Activated T-helper 1 cell treated with anti-CD3 and anti-CD28 coated beads, Interleukin-12 subunit alpha, Interleukin-12 subunit beta, Interleukin-2, Interleukin-4 antibody, amounts not matched to agents 30 ng/mL and 10 ng/mL and 1 ng/mL, durations not matched to agents 14 hours and 24 hours and 36 hours (primary cell): ENCODE results near the gene CDH13. TPM values are rescaled to one million over a fixed set of nuclear protein-coding genes. Genes with fewer than 3 reads are reported as not detected.

Source experiments
- DNase-seq: peaks from one replicate; pipeline ENCODE4 v3.0.0; 2021; ENCODE audit warnings: low spot score
- H3K27ac Mint-ChIP-seq: one replicate; pipeline ENCODE4 v1.8.0; 2021; ENCODE audit warnings: mild to moderate bottlenecking, mixed read lengths
- H3K27me3 Mint-ChIP-seq: one replicate; pipeline ENCODE4 v1.8.0; 2022; ENCODE audit warnings: mild to moderate bottlenecking, moderate library complexity, mixed read lengths; ENCODE audit not compliant: insufficient read depth
- H3K36me3 Mint-ChIP-seq: one replicate; pipeline ENCODE4 v1.8.0; 2021; ENCODE audit warnings: low read depth, mixed read lengths
- H3K4me1 Mint-ChIP-seq: one replicate; pipeline ENCODE4 v1.8.0; 2021; ENCODE audit warnings: low read depth, mixed read lengths
- H3K4me3 Mint-ChIP-seq: one replicate; pipeline ENCODE4 v1.8.0; 2021; ENCODE audit warnings: mild to moderate bottlenecking, moderate library complexity, mixed read lengths
- H3K9me3 Mint-ChIP-seq: one replicate; pipeline ENCODE4 v1.8.0; 2021; ENCODE audit warnings: mixed read lengths
- intact Hi-C: fragments of 100-400 bp; cut with micrococcal nuclease; formaldehyde crosslinking; loops from one replicate; pipeline ENCODE4 v1.15.1; 2024
- total RNA-seq: library from RNA; stranded (reverse); gene quantifications from 2 replicates; pipeline ENCODE4 v1.2.3, GENCODE V29; 2022

Gene CDH13
- total RNA-seq, 1 donor from 2014 or later: not detected

- intact Hi-C loops: no loop called here
- Mint-ChIP-seq H3K36me3 (no peaks in the 10 kb centered on the region), H3K4me3 (no peak overlapping the region), H3K27me3 (peaks cover 14% of the 10 kb centered on the region), H3K27ac (no peak overlapping the region), H3K4me1 (no peaks in the 10 kb centered on the region), H3K9me3 (no peaks in the 10 kb centered on the region)
- DNase-seq: no peak
These were observed 67.6 kb downstream of the CDH13 start for GRCh38 chr16:82694239-82694874.

GRCh38 chr16:82695806-82696205 lies 69.0 kb downstream of the CDH13 start:
- no peak overlapping the region for H3K4me3 Mint-ChIP-seq
- no peak overlapping the region for H3K27ac Mint-ChIP-seq
- H3K36me3 Mint-ChIP-seq: no peaks in the 10 kb centered on the region
- DNase-seq: no peak
- H3K4me1 Mint-ChIP-seq: peaks cover 9% of the 10 kb centered on the region
- H3K27me3 Mint-ChIP-seq: peaks cover 13% of the 10 kb centered on the region
- intact Hi-C loops: no loop called here
- no peaks in the 10 kb centered on the region for H3K9me3 Mint-ChIP-seq

- H3K4me3 Mint-ChIP-seq: no peak overlapping the region
- no peaks in the 10 kb centered on the region for H3K9me3 Mint-ChIP-seq
- no peaks in the 10 kb centered on the region for H3K36me3 Mint-ChIP-seq
- H3K27ac Mint-ChIP-seq: no peak overlapping the region
- no peak for DNase-seq
- peaks cover 5% of the 10 kb centered on the region for H3K27me3 Mint-ChIP-seq
- intact Hi-C loops: no loop called here
- peaks cover 22% of the 10 kb centered on the region for H3K4me1 Mint-ChIP-seq
These were observed 72.5 kb downstream of the CDH13 start for GRCh38 chr16:82699260-82699659.

GRCh38 chr16:82699711-82700495 lies 73.1 kb downstream of the CDH13 start:
- no peak for DNase-seq
- no peaks in the 10 kb centered on the region for H3K36me3 Mint-ChIP-seq
- intact Hi-C loops: loop anchor here (2.0 kb wide), 1 partner anchor 45 kb away; no protein-coding TSS in a partner anchor
- no peaks in the 10 kb centered on the region for H3K9me3 Mint-ChIP-seq
- H3K27me3 Mint-ChIP-seq: no peaks in the 10 kb centered on the region
- H3K4me1 Mint-ChIP-seq: peaks cover 22% of the 10 kb centered on the region
- no peak overlapping the region for H3K4me3 Mint-ChIP-seq
- no peak overlapping the region for H3K27ac Mint-ChIP-seq

- Mint-ChIP-seq H3K4me3 (no peak overlapping the region), H3K27me3 (no peaks in the 10 kb centered on the region), H3K27ac (no peak overlapping the region), H3K36me3 (no peaks in the 10 kb centered on the region), H3K4me1 (peaks cover 22% of the 10 kb centered on the region), H3K9me3 (no peaks in the 10 kb centered on the region)
- DNase-seq: no peak
- intact Hi-C loops: loop anchor here (2.0 kb wide), 1 partner anchor 46 kb away; no protein-coding TSS in a partner anchor
These were observed 73.9 kb downstream of the CDH13 start for GRCh38 chr16:82700541-82701235.

- H3K27me3 Mint-ChIP-seq: no peaks in the 10 kb centered on the region
- H3K9me3 Mint-ChIP-seq: no peaks in the 10 kb centered on the region
- intact Hi-C loops: loop anchor here (2.0 kb wide), 1 partner anchor 47 kb away; no protein-coding TSS in a partner anchor
- no peak overlapping the region for H3K27ac Mint-ChIP-seq
- H3K4me1 Mint-ChIP-seq: peaks cover 22% of the 10 kb centered on the region
- no peak for DNase-seq
- no peak overlapping the region for H3K4me3 Mint-ChIP-seq
- H3K36me3 Mint-ChIP-seq: no peaks in the 10 kb centered on the region
These were observed 74.7 kb downstream of the CDH13 start for GRCh38 chr16:82701442-82701955.

- intact Hi-C loops: no loop called here
- no peak for DNase-seq
These were observed 76.4 kb downstream of the CDH13 start for GRCh38 chr16:82703161-82703560.

GRCh38 chr16:82703871-82704768 lies 77.4 kb downstream of the CDH13 start:
- no peak overlapping the region for H3K27ac Mint-ChIP-seq
- no peaks in the 10 kb centered on the region for H3K9me3 Mint-ChIP-seq
- no peak for DNase-seq
- no peak overlapping the region for H3K4me3 Mint-ChIP-seq
- H3K4me1 Mint-ChIP-seq: peaks cover 22% of the 10 kb centered on the region
- H3K36me3 Mint-ChIP-seq: no peaks in the 10 kb centered on the region
- intact Hi-C loops: no loop called here
- peaks cover 2% of the 10 kb centered on the region for H3K27me3 Mint-ChIP-seq

More at GRCh38 chr16:82703161-82703560, 76.4 kb downstream of the CDH13 start:
- no peaks in the 10 kb centered on the region for H3K36me3 Mint-ChIP-seq
- H3K9me3 Mint-ChIP-seq: no peaks in the 10 kb centered on the region
- H3K4me1 Mint-ChIP-seq: peaks cover 22% of the 10 kb centered on the region
- H3K27me3 Mint-ChIP-seq: peaks cover 2% of the 10 kb centered on the region
- no peak overlapping the region for H3K27ac Mint-ChIP-seq
- no peak overlapping the region for H3K4me3 Mint-ChIP-seq

- no peak overlapping the region for H3K4me3 Mint-ChIP-seq
- H3K9me3 Mint-ChIP-seq: no peaks in the 10 kb centered on the region
- intact Hi-C loops: no loop called here
- H3K27ac Mint-ChIP-seq: no peak overlapping the region
- H3K27me3 Mint-ChIP-seq: peaks cover 2% of the 10 kb centered on the region
- no peaks in the 10 kb centered on the region for H3K36me3 Mint-ChIP-seq
- no peak for DNase-seq
- H3K4me1 Mint-ChIP-seq: no peaks in the 10 kb centered on the region
These were observed 83.2 kb downstream of the CDH13 start for GRCh38 chr16:82709987-82710386.

GRCh38 chr16:82713778-82714177 lies 87.0 kb downstream of the CDH13 start:
- H3K4me1 Mint-ChIP-seq: no peaks in the 10 kb centered on the region
- intact Hi-C loops: no loop called here
- H3K27ac Mint-ChIP-seq: no peak overlapping the region
- no peak for DNase-seq
- no peak overlapping the region for H3K4me3 Mint-ChIP-seq
- H3K9me3 Mint-ChIP-seq: no peaks in the 10 kb centered on the region
- H3K36me3 Mint-ChIP-seq: no peaks in the 10 kb centered on the region
- H3K27me3 Mint-ChIP-seq: peaks cover 2% of the 10 kb centered on the region

GRCh38 chr16:82715160-82715559 lies 88.4 kb downstream of the CDH13 start:
- Mint-ChIP-seq H3K36me3 (no peaks in the 10 kb centered on the region), H3K27ac (no peak overlapping the region), H3K4me1 (no peaks in the 10 kb centered on the region), H3K9me3 (no peaks in the 10 kb centered on the region), H3K4me3 (no peak overlapping the region), H3K27me3 (peaks cover 8% of the 10 kb centered on the region)
- intact Hi-C loops: no loop called here
- DNase-seq: no peak

GRCh38 chr16:82715833-82716232 lies 89.1 kb downstream of the CDH13 start:
- intact Hi-C loops: no loop called here

More at GRCh38 chr16:82715833-82716232, 89.1 kb downstream of the CDH13 start:
- Mint-ChIP-seq H3K9me3 (no peaks in the 10 kb centered on the region), H3K4me3 (no peak overlapping the region), H3K27ac (no peak overlapping the region), H3K36me3 (no peaks in the 10 kb centered on the region), H3K4me1 (no peaks in the 10 kb centered on the region), H3K27me3 (peaks cover 8% of the 10 kb centered on the region)
- DNase-seq: no peak
